Activated T-helper 2 cell treated with anti-CD3 and anti-CD28 coated beads, Interferon-gamma antibody, Interleukin-2, Interleukin-4, amounts not matched to agents 10 μg/mL and 5 μg/mL and 100 μg/mL, durations not matched to agents 14 hours and 24 hours and 36 hours (primary cell): ENCODE measurements around the gene RCVRN. TPM values are rescaled to one million over a fixed set of nuclear protein-coding genes. Genes with fewer than 3 reads are reported as not detected.
"Not testable (repeated sequence)": the region's sequence is repeated elsewhere in the genome, so short reads cannot be mapped to it uniquely, and the experiment has no call there.

Source experiments
- DNase-seq: peaks from one replicate; pipeline ENCODE4 v3.0.0; 2021; ENCODE audit warnings: low spot score
- H3K27ac Mint-ChIP-seq: one replicate; pipeline ENCODE4 v1.8.0; 2021; ENCODE audit warnings: mixed read lengths
- H3K27me3 Mint-ChIP-seq: one replicate; pipeline ENCODE4 v1.8.0; 2021; ENCODE audit warnings: low read depth, mixed read lengths
- H3K36me3 Mint-ChIP-seq: one replicate; pipeline ENCODE4 v1.8.0; 2021; ENCODE audit warnings: low read depth, mixed read lengths
- H3K4me1 Mint-ChIP-seq: one replicate; pipeline ENCODE4 v1.8.0; 2021; ENCODE audit warnings: low read depth, mixed read lengths
- H3K4me3 Mint-ChIP-seq: one replicate; pipeline ENCODE4 v1.8.0; 2021; ENCODE audit warnings: low read depth, mild to moderate bottlenecking, moderate library complexity, mixed read lengths
- H3K9me3 Mint-ChIP-seq: one replicate; pipeline ENCODE4 v1.8.0; 2021; ENCODE audit warnings: mixed read lengths
- intact Hi-C: fragments of 100-400 bp; cut with micrococcal nuclease; formaldehyde crosslinking; loops from one replicate; pipeline ENCODE4 v1.15.1; 2023
- total RNA-seq: library from RNA; stranded (reverse); gene quantifications from 2 replicates; pipeline ENCODE4 v1.2.3, GENCODE V29; 2022

The RCVRN gene
- total RNA-seq, 1 donor from 2014 or later = not detected

- intact Hi-C loops = no loop called here
- Mint-ChIP-seq H3K27ac (no peak overlapping the region), H3K4me3 (no peak overlapping the region), H3K36me3 (no peaks in the 10 kb centered on the region), H3K4me1 (no peaks in the 10 kb centered on the region), H3K27me3 (no peaks in the 10 kb centered on the region), H3K9me3 (no peaks in the 10 kb centered on the region)
- DNase-seq = no peak
Observed at GRCh38 chr17:9934331-9934730, 29.3 kb upstream of the RCVRN start.

GRCh38 chr17:9932491-9932890 lies 27.4 kb upstream of the RCVRN start:
- H3K27ac Mint-ChIP-seq = no peak overlapping the region
- intact Hi-C loops = no loop called here
- H3K4me1 Mint-ChIP-seq = no peaks in the 10 kb centered on the region
- no peaks in the 10 kb centered on the region for H3K36me3 Mint-ChIP-seq
- H3K27me3 Mint-ChIP-seq = no peaks in the 10 kb centered on the region
- DNase-seq = no peak
- H3K9me3 Mint-ChIP-seq = no peaks in the 10 kb centered on the region
- no peak overlapping the region for H3K4me3 Mint-ChIP-seq

- Mint-ChIP-seq H3K9me3 (no peaks in the 10 kb centered on the region), H3K4me1 (no peaks in the 10 kb centered on the region), H3K4me3 (no peak overlapping the region), H3K27me3 (no peaks in the 10 kb centered on the region), H3K27ac (no peak overlapping the region), H3K36me3 (no peaks in the 10 kb centered on the region)
- intact Hi-C loops = no loop called here
- no peak for DNase-seq
Observed at GRCh38 chr17:9931144-9931741, 26.2 kb upstream of the RCVRN start.

- Mint-ChIP-seq H3K36me3 (no peaks in the 10 kb centered on the region), H3K9me3 (no peaks in the 10 kb centered on the region), H3K4me3 (no peak overlapping the region), H3K4me1 (no peaks in the 10 kb centered on the region), H3K27me3 (no peaks in the 10 kb centered on the region), H3K27ac (no peak overlapping the region)
- intact Hi-C loops = no loop called here
- DNase-seq = no peak
Observed at GRCh38 chr17:9929871-9930270, 24.8 kb upstream of the RCVRN start.

- no peak overlapping the region for H3K27ac Mint-ChIP-seq
- no peaks in the 10 kb centered on the region for H3K9me3 Mint-ChIP-seq
- no peak for DNase-seq
- intact Hi-C loops = no loop called here
- H3K4me1 Mint-ChIP-seq = no peaks in the 10 kb centered on the region
- no peaks in the 10 kb centered on the region for H3K27me3 Mint-ChIP-seq
- H3K36me3 Mint-ChIP-seq = no peaks in the 10 kb centered on the region
- no peak overlapping the region for H3K4me3 Mint-ChIP-seq
Observed at GRCh38 chr17:9928601-9929333, 23.7 kb upstream of the RCVRN start.

GRCh38 chr17:9926150-9926804 lies 21.2 kb upstream of the RCVRN start:
- H3K4me3 Mint-ChIP-seq = no peak overlapping the region
- intact Hi-C loops = no loop called here
- H3K36me3 Mint-ChIP-seq = no peaks in the 10 kb centered on the region
- no peak overlapping the region for H3K27ac Mint-ChIP-seq
- no peaks in the 10 kb centered on the region for H3K4me1 Mint-ChIP-seq
- H3K9me3 Mint-ChIP-seq = no peaks in the 10 kb centered on the region
- H3K27me3 Mint-ChIP-seq = no peaks in the 10 kb centered on the region
- no peak for DNase-seq

- intact Hi-C loops = loop anchor here (2.0 kb wide), 1 partner anchor 301 kb away; no protein-coding TSS in a partner anchor
- Mint-ChIP-seq H3K27me3 (no peaks in the 10 kb centered on the region), H3K9me3 (no peaks in the 10 kb centered on the region), H3K4me1 (no peaks in the 10 kb centered on the region), H3K27ac (no peak overlapping the region), H3K36me3 (no peaks in the 10 kb centered on the region), H3K4me3 (no peak overlapping the region)
- DNase-seq = no peak
Observed at GRCh38 chr17:9925457-9925856, 20.4 kb upstream of the RCVRN start.

- H3K36me3 Mint-ChIP-seq = no peaks in the 10 kb centered on the region
- H3K27me3 Mint-ChIP-seq = no peaks in the 10 kb centered on the region
- H3K9me3 Mint-ChIP-seq = no peaks in the 10 kb centered on the region
- no peak overlapping the region for H3K27ac Mint-ChIP-seq
- H3K4me3 Mint-ChIP-seq = no peak overlapping the region
- no peaks in the 10 kb centered on the region for H3K4me1 Mint-ChIP-seq
- DNase-seq = no peak
- intact Hi-C loops = loop anchor here (2.0 kb wide), 1 partner anchor 302 kb away; no protein-coding TSS in a partner anchor
Observed at GRCh38 chr17:9924735-9925191, 19.7 kb upstream of the RCVRN start.

- Mint-ChIP-seq H3K9me3 (no peaks in the 10 kb centered on the region), H3K27ac (no peak overlapping the region), H3K27me3 (no peaks in the 10 kb centered on the region), H3K36me3 (no peaks in the 10 kb centered on the region), H3K4me3 (no peak overlapping the region), H3K4me1 (no peaks in the 10 kb centered on the region)
- intact Hi-C loops = no loop called here
- no peak for DNase-seq
Observed at GRCh38 chr17:9922012-9922848, 17.2 kb upstream of the RCVRN start.

GRCh38 chr17:9921216-9921615 lies 16.1 kb upstream of the RCVRN start:
- H3K27ac Mint-ChIP-seq, DNase-seq, H3K4me3 Mint-ChIP-seq, H3K27me3 Mint-ChIP-seq, H3K4me1 Mint-ChIP-seq, H3K9me3 Mint-ChIP-seq, H3K36me3 Mint-ChIP-seq, intact Hi-C loops: not testable (repeated sequence)

- Mint-ChIP-seq H3K4me3 (no peak overlapping the region), H3K27me3 (no peaks in the 10 kb centered on the region), H3K9me3 (no peaks in the 10 kb centered on the region), H3K36me3 (no peaks in the 10 kb centered on the region), H3K27ac (no peak overlapping the region), H3K4me1 (no peaks in the 10 kb centered on the region)
- intact Hi-C loops = no loop called here
- no peak for DNase-seq
Observed at GRCh38 chr17:9918804-9919352, 13.8 kb upstream of the RCVRN start.

- H3K9me3 Mint-ChIP-seq = no peaks in the 10 kb centered on the region
- no peak for DNase-seq
- no peaks in the 10 kb centered on the region for H3K27me3 Mint-ChIP-seq
- H3K36me3 Mint-ChIP-seq = no peaks in the 10 kb centered on the region
- no peaks in the 10 kb centered on the region for H3K4me1 Mint-ChIP-seq
- intact Hi-C loops = no loop called here
- H3K27ac Mint-ChIP-seq = no peak overlapping the region
- H3K4me3 Mint-ChIP-seq = no peak overlapping the region
Observed at GRCh38 chr17:9918352-9918751, 13.3 kb upstream of the RCVRN start.
